Left cardiac atrium (tissue), 4 donors: ENCODE data around the gene GPC5. TPM values are rescaled to one million over a fixed set of nuclear protein-coding genes. Genes with fewer than 3 reads are reported as not detected.
"Not testable (repeated sequence)": the region's sequence is repeated elsewhere in the genome, so short reads cannot be mapped to it uniquely, and the experiment has no call there.

Experiments
- ATAC-seq, 2 donors: fragments of 200-7000 bp; cut with Tn5 transposase; one replicate each; pipeline ENCODE4 v1.9.1; 2020; ENCODE audit warnings: mild to moderate bottlenecking in 2 of 2, moderate library complexity in 2 of 2
- DNase-seq: peaks from one replicate; pipeline ENCODE4 v3.0.0-alpha.2; 2020
- intact Hi-C, 2 donors: fragments of 100-400 bp; cut with DNase I; formaldehyde crosslinking; loops; one replicate each; pipeline versions ENCODE4 v1.14.1 to v1.15.1; 2022 to 2023
- total RNA-seq, 2 donors: library from RNA; stranded (reverse); fragmentation: NEBNext Ultra II Directional; extraction: Animal tissue kit (Norgen Biotek cat#: 25700); gene quantifications; one replicate each; pipeline ENCODE4 v1.2.1, GENCODE V29; 2021
- donor health status: DM: no; HTN: yes; CAD: no.
- donor health status: DM: no; HTN: yes; CAD: no; lungs with severe emphysema.
- donor health status: DM: yes; HTN: yes; CAD: no.
- donor health status: Dilated cardiomyopathy.

GPC5 gene
- total RNA-seq, 2 donors from 2014 or later, result 1.8 to 3.0 TPM

DNA sequence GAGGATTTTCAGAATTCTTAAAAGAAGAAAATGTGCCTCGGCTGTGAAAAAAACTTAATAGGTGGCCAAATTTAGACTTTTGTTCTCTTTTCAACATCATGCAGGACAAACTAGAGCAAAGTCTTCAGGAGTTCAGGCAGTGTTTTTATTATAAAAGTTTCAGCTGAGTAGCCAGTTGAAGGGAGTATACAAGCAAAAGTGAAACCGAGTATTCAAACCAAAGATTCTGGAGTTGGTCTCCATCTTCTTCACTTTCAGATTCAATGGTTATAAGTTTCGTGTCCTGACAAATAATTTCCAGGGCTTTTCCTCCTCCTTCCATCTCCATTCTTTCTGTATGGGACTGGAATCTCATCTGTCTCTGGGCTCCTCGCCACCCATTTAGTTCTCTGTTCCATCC, 379.7 kb downstream of the GPC5 start:
- intact Hi-C loops, result loop anchor here in 1 of 2 donors (10.0 kb wide), 1 partner anchor 393 kb away; no protein-coding TSS in a partner anchor
- DNase-seq (no peak), ATAC-seq (no peak)

GRCh38 chr13:91781982-91782691, 383.7 kb downstream of the GPC5 start:
- intact Hi-C loops, result loop anchor here in 1 of 2 donors (5.0 kb wide), 1 partner anchor 410 kb away; no protein-coding TSS in a partner anchor
- DNase-seq, result peak; percentile 19
- ATAC-seq, result not testable (repeated sequence)

DNA sequence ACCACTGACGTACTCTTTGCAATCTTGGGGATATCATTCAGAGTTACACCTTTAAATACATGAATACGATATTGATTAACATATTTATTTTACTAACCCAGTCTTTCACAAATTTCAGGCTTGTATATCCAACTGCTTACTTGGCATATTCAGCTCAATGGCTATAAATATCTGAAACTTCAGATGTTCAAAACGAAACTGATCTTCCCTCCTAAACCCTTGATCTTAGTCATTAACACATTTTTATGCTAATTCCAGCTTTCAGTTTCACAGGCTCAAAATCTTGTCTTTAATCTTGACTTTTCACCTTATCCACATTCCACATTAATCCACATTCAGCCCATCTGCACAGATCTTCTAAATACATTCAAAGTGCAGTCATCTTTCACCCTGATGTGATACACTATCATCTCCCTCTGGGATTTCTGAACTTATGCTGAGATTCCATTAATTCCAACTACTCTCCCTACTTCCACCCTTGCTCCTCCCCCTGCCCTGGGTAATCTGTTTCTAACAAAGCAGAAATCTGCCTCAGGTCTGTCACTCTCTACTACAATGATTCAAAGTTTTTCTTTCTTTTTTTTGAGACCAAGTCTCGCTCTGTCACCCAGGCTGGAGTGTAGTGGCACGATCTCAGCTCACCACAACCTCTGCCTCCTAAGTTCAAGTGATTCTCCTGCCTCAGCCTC, 387.2 kb downstream of the GPC5 start:
- no peak for ATAC-seq
- no peak for DNase-seq
- intact Hi-C loops, result no loop called here

DNA sequence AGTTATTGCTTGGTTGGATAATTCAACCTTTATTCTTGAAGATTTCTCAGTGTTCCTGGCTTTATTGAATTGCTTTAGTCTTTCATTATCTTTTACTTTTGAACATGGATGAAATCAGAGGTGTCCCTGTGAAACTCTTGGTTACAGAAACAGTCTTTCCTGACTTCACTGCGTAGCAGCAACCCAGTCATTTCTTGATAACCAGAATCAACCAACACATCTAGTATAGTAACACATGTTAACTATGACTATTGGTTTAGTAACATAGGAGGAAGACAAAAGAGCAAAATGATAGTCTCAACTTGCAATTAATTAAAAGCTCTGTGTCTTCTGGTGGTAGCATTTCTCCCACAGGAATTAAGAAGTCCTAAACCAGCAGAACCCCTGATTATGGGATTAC, 393.6 kb downstream of the GPC5 start:
- intact Hi-C loops, result no loop called here
- DNase-seq (no peak), ATAC-seq (no peak)

DNA sequence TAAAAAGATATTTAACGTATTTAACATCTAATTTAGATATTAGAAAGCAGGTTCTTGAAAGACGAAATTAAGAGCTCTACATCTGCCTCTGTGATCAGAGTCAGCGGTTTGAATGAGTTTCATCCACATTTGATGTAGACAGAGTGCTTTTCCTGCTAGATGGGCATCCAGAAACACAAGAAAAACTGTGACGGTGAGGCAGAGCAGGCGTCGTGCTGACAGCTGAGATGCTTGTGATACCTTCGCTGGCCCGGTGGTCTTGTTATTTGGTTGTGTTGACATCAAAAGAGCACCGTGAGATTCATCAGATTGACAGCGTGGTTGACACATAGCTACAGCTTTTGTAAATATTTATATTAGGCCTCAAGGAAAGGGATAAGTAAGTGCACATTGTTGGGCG, 399.1 kb downstream of the GPC5 start:
- ATAC-seq, result no peak
- DNase-seq, result no peak
- intact Hi-C loops, result no loop called here

GRCh38 chr13:91798338-91798737, 399.9 kb downstream of the GPC5 start:
- ATAC-seq, intact Hi-C loops, DNase-seq: not testable (repeated sequence)

DNA sequence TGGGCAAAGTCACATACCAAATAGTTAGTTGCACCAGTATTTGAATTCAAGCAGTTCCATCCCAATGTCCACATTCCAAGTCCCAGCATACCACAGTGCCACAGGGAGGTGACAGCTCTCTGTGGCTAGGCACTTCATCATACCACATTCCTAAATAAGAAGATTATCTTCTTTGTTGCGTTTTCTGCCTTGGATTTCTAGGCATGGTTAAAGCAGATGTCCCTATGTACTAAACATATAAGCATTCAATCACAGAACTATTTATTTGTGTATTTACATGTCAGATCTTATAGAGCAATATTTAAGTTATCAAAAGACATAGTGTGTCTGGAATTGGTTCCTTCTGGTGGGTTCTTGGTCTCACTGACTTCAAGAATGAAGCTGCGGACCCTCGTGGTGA, 403.4 kb downstream of the GPC5 start:
- DNase-seq, ATAC-seq, intact Hi-C loops: not testable (repeated sequence)

DNA sequence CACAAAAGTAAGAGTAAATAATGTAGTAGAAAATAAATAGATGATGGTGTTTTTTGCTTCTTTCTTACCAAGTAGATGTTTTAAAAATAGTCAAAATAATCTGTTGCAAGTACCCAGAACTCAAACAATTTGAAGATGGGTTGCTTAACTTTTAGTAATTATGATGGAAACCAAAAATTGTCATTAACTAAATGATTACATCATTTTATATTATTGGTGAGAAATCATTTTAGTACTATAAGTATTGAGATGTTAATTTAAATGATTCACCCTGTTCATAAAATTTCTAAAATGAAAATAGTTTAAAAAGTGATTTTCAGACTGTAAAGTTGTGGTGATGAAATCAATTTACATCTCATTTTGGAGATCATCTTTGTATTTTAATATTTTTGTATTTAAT, 404.5 kb downstream of the GPC5 start:
- ATAC-seq (no peak), DNase-seq (no peak)
- intact Hi-C loops, result no loop called here

DNA sequence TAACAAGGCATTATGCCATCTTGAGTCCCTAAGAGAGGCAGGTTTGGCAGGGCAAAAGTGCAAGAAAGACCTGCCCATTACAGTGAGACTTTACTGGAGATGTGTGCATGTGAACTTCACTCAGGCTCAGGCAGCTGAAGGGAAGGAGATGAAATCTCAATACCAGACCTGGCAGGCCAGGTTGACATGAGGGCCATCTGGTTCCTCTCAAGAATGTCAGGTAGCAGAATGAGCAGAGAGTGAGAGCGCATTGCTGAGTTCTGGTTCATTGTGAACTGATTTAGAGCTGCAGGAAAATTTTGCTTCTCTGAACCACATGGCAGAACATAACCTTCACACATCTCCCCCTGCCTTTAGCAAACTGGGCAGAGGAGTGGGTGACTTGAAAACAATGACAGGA, 406.3 kb downstream of the GPC5 start:
- no peak for ATAC-seq
- no peak for DNase-seq
- intact Hi-C loops, result no loop called here

- DNase-seq, result no peak
- ATAC-seq, result no peak
- intact Hi-C loops, result no loop called here
Measured at GRCh38 chr13:91805605-91806004, 407.2 kb downstream of the GPC5 start.

DNA sequence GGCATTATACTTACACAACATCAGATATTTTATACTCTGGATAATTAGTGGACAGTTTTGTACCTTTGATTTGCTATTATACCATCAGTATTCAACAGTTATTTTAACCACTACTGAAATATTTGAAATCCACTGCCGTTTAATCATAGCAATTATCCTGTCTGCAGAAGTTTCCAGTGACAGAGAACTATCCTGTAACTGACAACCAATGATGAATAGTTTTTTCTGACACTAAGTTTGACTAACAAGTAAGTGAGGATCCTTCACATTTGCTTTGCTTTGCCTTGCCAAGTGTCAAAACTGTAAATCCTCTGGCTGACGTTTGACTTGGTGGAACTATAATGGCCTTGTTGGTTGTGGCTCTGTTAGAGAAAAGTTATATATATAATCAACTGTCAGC, 410.7 kb downstream of the GPC5 start:
- intact Hi-C loops, result no loop called here
- ATAC-seq (no peak), DNase-seq (no peak)

DNA sequence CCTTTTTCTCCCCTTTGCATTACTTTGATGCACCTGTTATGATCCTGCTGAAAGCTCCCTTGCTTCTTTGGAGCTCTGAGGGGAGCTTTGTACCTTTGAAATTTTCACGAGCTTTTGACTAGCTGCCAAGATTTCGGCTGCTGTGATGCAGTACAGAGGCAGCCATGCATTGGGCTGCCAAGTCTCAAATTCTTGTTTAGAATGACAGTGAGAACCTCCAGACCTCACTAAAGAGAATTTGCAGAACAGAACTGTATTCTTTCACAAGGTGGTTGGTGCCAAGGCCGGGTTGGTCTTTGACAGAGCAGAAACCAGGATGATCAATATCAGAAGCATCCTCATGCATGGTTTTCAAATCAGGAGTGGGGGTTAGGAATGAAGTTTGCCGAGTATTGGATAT, 414.8 kb downstream of the GPC5 start:
- ATAC-seq (peak in 1 of 2 donors; percentile 43), DNase-seq (no peak)
- intact Hi-C loops, result loop anchor here in 1 of 2 donors (10.0 kb wide), 1 partner anchor 262 kb away; no protein-coding TSS in a partner anchor

- intact Hi-C loops, result loop anchor here in 1 of 2 donors (10.0 kb wide), 1 partner anchor 258 kb away; no protein-coding TSS in a partner anchor
- DNase-seq, result no peak
- no peak for ATAC-seq
Measured at GRCh38 chr13:91816263-91816807, 417.9 kb downstream of the GPC5 start.

DNA sequence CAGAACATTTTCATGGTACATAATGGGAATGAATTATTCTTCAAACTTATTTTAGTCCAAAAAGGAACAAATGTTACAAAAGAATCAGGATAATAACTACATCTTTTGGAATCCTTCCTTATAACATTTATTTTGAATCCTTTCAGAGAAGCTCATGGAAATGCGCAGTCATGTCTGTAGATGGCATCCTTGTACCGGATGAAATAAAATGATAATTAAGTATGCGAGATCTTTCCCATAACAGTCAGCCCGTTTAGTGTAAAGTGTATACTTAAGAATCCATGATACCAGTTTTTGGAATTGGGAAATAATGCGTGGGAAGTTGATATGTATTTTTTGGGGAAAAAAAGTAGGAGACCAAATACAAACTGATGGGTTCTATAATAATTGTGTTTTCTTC, 418.8 kb downstream of the GPC5 start:
- intact Hi-C loops, result loop anchor here in 1 of 2 donors (10.0 kb wide), 1 partner anchor 258 kb away; no protein-coding TSS in a partner anchor
- ATAC-seq, result no peak
- no peak for DNase-seq

GRCh38 chr13:91824416-91824815, 426.0 kb downstream of the GPC5 start:
- ATAC-seq (no peak), DNase-seq (no peak)
- intact Hi-C loops, result no loop called here

- no peak for ATAC-seq
- no peak for DNase-seq
- intact Hi-C loops, result no loop called here
Measured at GRCh38 chr13:91825516-91825915, 427.1 kb downstream of the GPC5 start.

GRCh38 chr13:91836553-91836952, 438.1 kb downstream of the GPC5 start:
- ATAC-seq (no peak), DNase-seq (no peak)

GRCh38 chr13:91845612-91846011, 447.2 kb downstream of the GPC5 start:
- DNase-seq, result no peak
- no peak for ATAC-seq
- intact Hi-C loops, result no loop called here

More at GRCh38 chr13:91836553-91836952, 438.1 kb downstream of the GPC5 start:
- intact Hi-C loops, result no loop called here

- intact Hi-C loops, result no loop called here
- DNase-seq (no peak), ATAC-seq (no peak)
Measured at GRCh38 chr13:91863699-91864098, 465.3 kb downstream of the GPC5 start.

DNA sequence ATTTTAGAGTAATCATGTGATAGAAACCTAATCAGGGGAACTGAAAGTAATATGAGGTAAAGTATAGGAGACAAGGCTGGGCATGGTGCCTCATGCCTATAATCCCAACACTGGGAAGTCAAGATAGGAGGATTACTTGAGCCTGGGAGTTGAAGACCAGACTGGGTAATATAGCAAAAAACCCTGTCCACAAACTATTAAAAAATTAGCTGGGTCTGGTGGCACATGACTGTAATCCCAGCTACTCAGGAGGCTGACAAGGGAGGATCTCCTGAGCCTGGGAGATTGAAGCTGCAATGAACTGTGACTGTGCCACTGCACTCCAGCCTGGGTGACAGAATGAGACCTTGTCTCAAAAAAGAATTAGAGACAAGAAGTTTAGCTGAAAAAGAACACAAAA, 469.9 kb downstream of the GPC5 start:
- DNase-seq, result no peak
- ATAC-seq, result no peak
- intact Hi-C loops, result no loop called here
